Duodenal mucosa (tissue), 2 donors: ENCODE measurements around the gene NTHL1.

Experiments
- H3K27ac ChIP-seq: one replicate; pipeline ENCODE4 v1.7.0; 2013; ENCODE audit warnings: low read depth, low read length
- H3K27me3 ChIP-seq, 2 donors: one replicate each; pipeline ENCODE4 v1.7.0; 2013; ENCODE audit warnings: low read length in 2 of 2, control low read depth in 1 of 2; ENCODE audit not compliant: insufficient read depth in 2 of 2, control insufficient read depth in 1 of 2
- H3K36me3 ChIP-seq, 2 donors: one replicate each; pipeline ENCODE4 v1.7.0; 2013; ENCODE audit warnings: low read length in 2 of 2, control low read depth in 1 of 2; ENCODE audit not compliant: insufficient read depth in 2 of 2, control insufficient read depth in 1 of 2
- H3K4me1 ChIP-seq, 2 donors: one replicate each; pipeline ENCODE4 v1.7.0; 2013; ENCODE audit warnings: low read length in 2 of 2, control low read depth in 1 of 2; ENCODE audit not compliant: insufficient read depth in 2 of 2, control insufficient read depth in 1 of 2
- H3K4me3 ChIP-seq, 2 donors: one replicate each; pipeline ENCODE4 v1.7.0; 2013; ENCODE audit warnings: low read length in 2 of 2, low read depth in 1 of 2
- H3K9ac ChIP-seq, 2 donors: one replicate each; pipeline ENCODE4 v1.7.0; 2013; ENCODE audit warnings: low read length in 2 of 2, low read depth in 1 of 2
- H3K9me3 ChIP-seq, 2 donors: one replicate each; pipeline ENCODE4 v1.7.0; 2013; ENCODE audit warnings: low read length in 2 of 2, control low read depth in 1 of 2; ENCODE audit not compliant: control insufficient read depth in 1 of 2

NTHL1 gene

DNA sequence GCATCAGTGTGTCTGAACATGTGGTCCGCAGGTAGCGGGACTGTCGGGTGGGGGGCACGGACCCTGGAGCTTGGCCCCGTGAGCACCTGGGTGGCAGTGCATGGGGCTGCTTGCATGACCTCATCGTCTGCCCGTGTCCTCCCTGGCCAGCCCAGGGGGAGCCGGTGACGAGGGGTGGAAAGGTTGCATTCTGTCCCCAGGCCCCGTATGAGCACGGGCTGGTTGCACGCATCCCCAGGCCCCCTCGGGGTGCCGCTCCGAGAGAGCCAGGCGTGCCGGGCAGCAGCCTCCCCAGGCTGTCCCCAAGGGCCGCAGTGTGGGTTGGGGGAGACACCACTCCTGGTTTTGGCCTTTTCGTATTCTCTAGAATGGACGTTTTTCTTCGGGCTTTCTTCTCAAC lies 30.1 kb upstream of the NTHL1 start:
- no peak overlapping the region for H3K9ac ChIP-seq
- no peak overlapping the region for H3K4me3 ChIP-seq
- H3K9me3 ChIP-seq: no peaks in the 10 kb centered on the region
- no peaks in the 10 kb centered on the region for H3K27me3 ChIP-seq
- H3K4me1 ChIP-seq: peaks cover 0 to 4% of the 10 kb centered on the region in 2 donors
- H3K27ac ChIP-seq: no peak overlapping the region
- peaks cover 17 to 82% of the 10 kb centered on the region in 2 donors for H3K36me3 ChIP-seq

- Histone ChIP-seq H3K4me1 (no peaks in the 10 kb centered on the region), H3K9ac (no peak overlapping the region), H3K27me3 (no peaks in the 10 kb centered on the region), H3K36me3 (peaks cover 16 to 84% of the 10 kb centered on the region in 2 donors), H3K4me3 (no peak overlapping the region), H3K9me3 (no peaks in the 10 kb centered on the region), H3K27ac (no peak overlapping the region)
These were observed 29.4 kb upstream of the NTHL1 start for GRCh38 chr16:2077016-2077415.

DNA sequence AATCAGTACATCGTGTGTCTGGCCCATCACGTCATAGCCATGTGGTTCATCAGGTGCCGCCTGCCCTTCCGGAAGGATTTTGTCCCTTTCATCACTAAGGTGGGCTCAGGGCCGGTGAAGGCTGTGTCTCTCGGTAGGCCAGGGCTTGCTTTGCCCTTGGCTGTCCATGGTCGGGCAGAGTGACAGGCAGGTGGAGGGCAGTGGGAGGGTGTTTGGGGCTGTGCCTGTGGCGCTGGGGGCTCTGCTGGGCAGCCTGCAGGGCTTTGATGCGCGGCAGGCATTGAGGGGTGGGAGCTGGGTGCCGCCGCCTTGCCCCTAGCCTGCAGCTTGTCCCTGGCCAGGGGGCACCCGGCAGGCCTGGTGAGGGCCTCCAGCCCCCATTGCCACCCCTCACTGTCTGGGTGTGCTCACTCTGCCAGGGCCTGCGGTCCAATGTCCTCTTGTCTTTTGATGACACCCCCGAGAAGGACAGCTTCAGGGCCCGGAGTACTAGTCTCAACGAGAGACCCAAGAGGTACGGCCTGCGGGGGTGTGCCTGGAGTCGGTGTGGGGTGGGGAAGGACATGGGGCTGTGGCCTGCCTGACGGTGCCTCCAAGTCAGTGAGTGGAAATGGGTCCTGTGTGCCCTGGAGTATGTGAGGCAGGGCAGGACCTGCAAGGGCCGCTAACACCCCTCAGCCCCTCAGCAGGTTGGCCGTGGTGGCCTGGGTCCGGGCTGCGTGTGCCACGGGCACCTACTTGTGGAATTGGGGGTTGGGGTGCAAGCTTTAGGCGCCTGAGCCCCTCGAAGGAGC lies 28.6 kb upstream of the NTHL1 start:
- Histone ChIP-seq H3K4me3 (no peak overlapping the region), H3K9ac (no peak overlapping the region), H3K27me3 (no peaks in the 10 kb centered on the region), H3K36me3 (peaks cover 12 to 84% of the 10 kb centered on the region in 2 donors), H3K9me3 (no peaks in the 10 kb centered on the region), H3K27ac (no peak overlapping the region), H3K4me1 (no peaks in the 10 kb centered on the region)

DNA sequence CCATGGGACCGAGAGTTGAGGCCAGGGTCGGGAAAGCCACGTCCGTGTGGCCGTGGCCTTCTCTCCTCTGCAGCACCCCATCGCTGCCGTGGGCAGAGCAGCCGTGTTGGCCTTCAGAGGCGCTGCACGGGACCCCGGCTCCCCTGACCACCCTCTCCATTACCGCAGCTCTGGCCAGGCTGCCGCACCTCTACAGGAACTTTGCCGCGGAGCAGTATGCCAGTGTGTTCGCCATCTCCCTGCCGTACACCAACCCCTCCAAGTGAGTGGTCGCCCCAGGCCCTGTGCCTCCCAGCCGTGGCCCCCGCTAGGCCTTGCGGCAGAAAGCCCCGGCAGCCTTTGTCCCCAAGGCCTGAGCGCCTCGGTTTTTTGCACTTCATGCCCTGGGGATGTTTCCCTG lies 28.0 kb upstream of the NTHL1 start:
- Histone ChIP-seq H3K36me3 (peaks cover 13 to 84% of the 10 kb centered on the region in 2 donors), H3K27me3 (no peaks in the 10 kb centered on the region), H3K4me3 (no peak overlapping the region), H3K9me3 (no peaks in the 10 kb centered on the region), H3K9ac (no peak overlapping the region), H3K27ac (no peak overlapping the region), H3K4me1 (no peaks in the 10 kb centered on the region)

GRCh38 chr16:2074071-2074470 lies 26.4 kb upstream of the NTHL1 start:
- Histone ChIP-seq H3K27me3 (no peaks in the 10 kb centered on the region), H3K27ac (no peak overlapping the region), H3K9me3 (no peaks in the 10 kb centered on the region), H3K4me1 (no peaks in the 10 kb centered on the region), H3K36me3 (peaks cover 16 to 81% of the 10 kb centered on the region in 2 donors), H3K9ac (no peak overlapping the region), H3K4me3 (no peak overlapping the region)

DNA sequence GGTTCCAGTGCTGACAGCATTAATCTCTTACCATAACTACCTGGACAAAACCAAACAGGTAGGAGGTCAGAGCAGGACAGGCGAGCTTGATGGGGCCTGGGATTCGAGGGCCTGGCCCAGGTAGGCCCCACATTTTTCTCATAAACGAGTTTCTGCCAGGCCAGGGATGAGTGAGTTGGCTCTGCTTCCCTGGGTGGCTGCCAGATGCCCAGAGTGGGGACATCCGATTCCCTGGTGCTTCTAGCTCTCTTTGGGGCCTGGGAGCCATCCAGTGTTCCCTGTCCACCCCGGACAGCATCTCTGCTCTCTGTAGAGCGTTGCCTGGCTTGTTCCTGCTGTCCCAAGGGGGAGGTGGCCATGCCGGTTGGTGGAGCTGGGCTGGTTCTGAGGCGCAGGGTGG lies 25.3 kb upstream of the NTHL1 start:
- H3K36me3 ChIP-seq: peaks cover 18 to 76% of the 10 kb centered on the region in 2 donors
- H3K9me3 ChIP-seq: no peaks in the 10 kb centered on the region
- no peak overlapping the region for H3K27ac ChIP-seq
- H3K4me3 ChIP-seq: no peak overlapping the region
- no peaks in the 10 kb centered on the region for H3K4me1 ChIP-seq
- no peak overlapping the region for H3K9ac ChIP-seq
- H3K27me3 ChIP-seq: no peaks in the 10 kb centered on the region

- no peaks in the 10 kb centered on the region for H3K9me3 ChIP-seq
- H3K9ac ChIP-seq: no peak overlapping the region
- H3K27me3 ChIP-seq: no peaks in the 10 kb centered on the region
- H3K36me3 ChIP-seq: peaks cover 18 to 69% of the 10 kb centered on the region in 2 donors
- no peak overlapping the region for H3K27ac ChIP-seq
- H3K4me1 ChIP-seq: no peaks in the 10 kb centered on the region
- H3K4me3 ChIP-seq: no peak overlapping the region
These were observed 24.0 kb upstream of the NTHL1 start for GRCh38 chr16:2071454-2072202.

DNA sequence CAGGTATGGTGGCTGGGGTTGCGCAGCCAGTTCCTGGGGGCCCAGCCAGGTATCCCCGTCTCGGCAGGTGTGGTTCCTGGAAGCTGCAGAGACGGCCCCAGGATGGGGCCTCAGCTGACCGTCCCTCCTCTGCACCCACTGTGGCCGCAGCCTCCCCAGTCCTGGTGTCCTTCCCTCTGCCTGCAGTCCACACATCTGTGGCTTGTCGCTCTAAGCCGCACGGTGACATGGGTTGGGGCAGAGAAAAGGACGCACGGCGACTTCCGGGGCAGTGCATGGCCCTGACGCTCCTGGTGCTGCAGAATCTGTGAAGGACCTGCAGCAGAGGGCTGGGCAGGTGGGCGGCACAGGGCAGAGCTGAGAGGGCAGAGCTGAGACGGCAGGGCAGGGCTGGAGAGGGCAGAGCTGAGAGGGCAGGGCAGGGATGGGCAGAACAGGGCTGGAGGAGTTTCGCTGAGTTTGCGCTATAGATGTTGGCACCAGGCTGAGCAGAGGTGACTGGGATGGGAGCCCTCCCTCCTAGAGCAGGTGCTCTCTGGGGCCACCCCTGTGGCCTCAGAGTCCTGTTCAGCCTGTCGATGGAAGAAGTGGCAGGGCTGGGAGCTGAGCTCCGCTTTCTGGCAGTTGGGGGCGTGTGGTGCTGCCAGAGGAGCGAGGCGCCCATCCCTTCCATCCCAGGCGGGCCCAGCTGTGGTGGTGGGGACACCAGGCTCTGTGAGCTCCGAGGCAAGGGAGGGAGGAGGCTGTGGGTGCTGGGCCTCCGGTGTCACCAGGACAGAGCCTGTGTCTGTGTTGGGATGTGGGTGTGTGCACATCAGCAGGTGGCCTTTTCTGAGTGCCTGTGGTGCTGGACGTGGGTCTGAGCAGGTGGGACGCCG lies 23.2 kb upstream of the NTHL1 start:
- Histone ChIP-seq H3K36me3 (peaks cover 24 to 67% of the 10 kb centered on the region in 2 donors), H3K9ac (no peak overlapping the region), H3K27ac (no peak overlapping the region), H3K4me1 (no peaks in the 10 kb centered on the region), H3K4me3 (no peak overlapping the region), H3K27me3 (no peaks in the 10 kb centered on the region), H3K9me3 (no peaks in the 10 kb centered on the region)

GRCh38 chr16:2066139-2066538 lies 18.5 kb upstream of the NTHL1 start:
- Histone ChIP-seq H3K9ac (no peak overlapping the region), H3K27ac (no peak overlapping the region), H3K9me3 (no peaks in the 10 kb centered on the region), H3K36me3 (peaks cover 26 to 68% of the 10 kb centered on the region in 2 donors), H3K4me3 (no peak overlapping the region), H3K27me3 (no peaks in the 10 kb centered on the region), H3K4me1 (no peaks in the 10 kb centered on the region)
